Type B pancreatic cell (in vitro differentiated cells): ENCODE data around the gene BCLAF1. TPM values are rescaled to one million over a fixed set of nuclear protein-coding genes. Genes with fewer than 3 reads are reported as not detected.

Experiments
- DNase-seq: peaks from one replicate; pipeline ENCODE4 v3.0.0; 2021; ENCODE audit warnings: mixed read lengths; ENCODE audit not compliant: unreplicated experiment; ENCODE audit errors: extremely low spot score
- H3K27ac Mint-ChIP-seq: 2 replicates; pipeline ENCODE4 v1.8.0; 2021; ENCODE audit warnings: mild to moderate bottlenecking, mixed read lengths
- H3K27me3 Mint-ChIP-seq: 2 replicates; pipeline ENCODE4 v1.8.0; 2021; ENCODE audit warnings: mixed read lengths
- H3K36me3 Mint-ChIP-seq: 2 replicates; pipeline ENCODE4 v1.8.0; 2021; ENCODE audit warnings: mixed read lengths
- H3K4me1 Mint-ChIP-seq: one replicate; pipeline ENCODE4 v1.8.0; 2021; ENCODE audit warnings: mixed read lengths; ENCODE audit not compliant: unreplicated experiment
- H3K4me3 Mint-ChIP-seq: 2 replicates; pipeline ENCODE4 v1.8.0; 2021; ENCODE audit warnings: mild to moderate bottlenecking, mixed read lengths
- H3K9me3 Mint-ChIP-seq: 2 replicates; pipeline ENCODE4 v1.8.0; 2021; ENCODE audit warnings: mixed read lengths
- total RNA-seq: library from RNA; stranded (reverse); gene quantifications from 2 replicates; pipeline ENCODE4 v1.2.1, GENCODE V29; 2021; ENCODE audit warnings: low replicate concordance
- TF ChIP-seq, protein P1 (sequence below): fragments of 200-600 bp; sonication (generic); conservative IDR thresholded peaks from 2 replicates; pipeline ENCODE4 v1.5.0; 2021; ENCODE audit warnings: antibody characterized with exemption, mild to moderate bottlenecking

The BCLAF1 gene
- total RNA-seq, 1 donor from 2014 or later, result 190 TPM

DNA sequence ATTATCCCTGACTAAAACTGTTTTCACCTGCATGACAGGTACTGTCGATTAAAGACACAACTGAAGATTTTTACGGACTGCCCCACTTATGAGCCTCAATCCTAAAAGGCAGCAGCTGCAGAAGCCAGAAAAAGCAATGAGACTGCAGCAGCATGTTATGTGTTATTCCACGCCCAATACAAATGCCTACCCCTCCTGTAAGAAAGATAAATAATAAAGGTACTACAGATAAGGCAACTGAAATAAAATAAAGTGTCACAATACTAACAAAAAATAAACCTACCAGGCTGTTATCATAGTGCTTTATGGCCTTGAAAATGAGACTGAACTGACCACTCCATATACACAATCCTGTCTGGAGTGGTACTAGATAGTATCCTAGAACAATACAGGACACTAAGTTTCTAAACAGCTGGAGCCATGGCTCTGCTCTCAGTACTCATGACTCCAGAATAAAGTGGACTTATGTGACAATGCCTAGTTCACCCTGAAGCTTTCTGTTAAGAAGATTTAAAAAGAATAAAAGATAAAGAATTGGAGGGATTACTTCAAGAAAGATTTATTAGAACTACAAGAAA is 9.5 kb downstream of the BCLAF1 start:
- no peak overlapping the region for H3K27ac Mint-ChIP-seq
- no peaks in the 10 kb centered on the region for H3K9me3 Mint-ChIP-seq
- TF ChIP-seq, protein P1, sequence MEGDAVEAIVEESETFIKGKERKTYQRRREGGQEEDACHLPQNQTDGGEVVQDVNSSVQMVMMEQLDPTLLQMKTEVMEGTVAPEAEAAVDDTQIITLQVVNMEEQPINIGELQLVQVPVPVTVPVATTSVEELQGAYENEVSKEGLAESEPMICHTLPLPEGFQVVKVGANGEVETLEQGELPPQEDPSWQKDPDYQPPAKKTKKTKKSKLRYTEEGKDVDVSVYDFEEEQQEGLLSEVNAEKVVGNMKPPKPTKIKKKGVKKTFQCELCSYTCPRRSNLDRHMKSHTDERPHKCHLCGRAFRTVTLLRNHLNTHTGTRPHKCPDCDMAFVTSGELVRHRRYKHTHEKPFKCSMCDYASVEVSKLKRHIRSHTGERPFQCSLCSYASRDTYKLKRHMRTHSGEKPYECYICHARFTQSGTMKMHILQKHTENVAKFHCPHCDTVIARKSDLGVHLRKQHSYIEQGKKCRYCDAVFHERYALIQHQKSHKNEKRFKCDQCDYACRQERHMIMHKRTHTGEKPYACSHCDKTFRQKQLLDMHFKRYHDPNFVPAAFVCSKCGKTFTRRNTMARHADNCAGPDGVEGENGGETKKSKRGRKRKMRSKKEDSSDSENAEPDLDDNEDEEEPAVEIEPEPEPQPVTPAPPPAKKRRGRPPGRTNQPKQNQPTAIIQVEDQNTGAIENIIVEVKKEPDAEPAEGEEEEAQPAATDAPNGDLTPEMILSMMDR, result no peak
- H3K36me3 Mint-ChIP-seq, result peaks cover 38% of the 10 kb centered on the region
- DNase-seq, result no peak
- no peak overlapping the region for H3K4me3 Mint-ChIP-seq
- peaks cover 31% of the 10 kb centered on the region for H3K4me1 Mint-ChIP-seq
- no peaks in the 10 kb centered on the region for H3K27me3 Mint-ChIP-seq

DNA sequence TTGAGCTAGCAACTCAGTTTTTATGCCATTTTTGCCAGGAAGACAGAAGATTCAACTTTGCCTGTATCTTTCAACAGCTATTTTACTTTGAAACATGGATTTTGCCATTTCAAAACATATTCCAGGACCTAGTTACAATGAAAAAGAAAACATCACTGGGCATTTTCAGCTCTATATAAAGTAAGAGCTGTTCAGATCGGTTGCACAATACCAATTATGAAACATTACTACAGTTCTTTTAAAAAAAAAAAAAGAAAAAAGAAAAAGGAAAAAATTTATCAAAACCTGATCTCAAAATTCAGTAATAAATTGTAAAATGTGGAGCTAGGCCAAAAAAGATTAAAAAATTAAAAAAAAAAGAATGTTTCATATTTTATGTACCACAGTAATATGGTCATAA is 15.6 kb downstream of the BCLAF1 start:
- Mint-ChIP-seq H3K9me3 (no peaks in the 10 kb centered on the region), H3K36me3 (peaks cover 60% of the 10 kb centered on the region), H3K4me1 (no peaks in the 10 kb centered on the region), H3K4me3 (no peak overlapping the region), H3K27ac (no peak overlapping the region), H3K27me3 (no peaks in the 10 kb centered on the region)
- TF ChIP-seq, protein P1, result no peak
- no peak for DNase-seq

DNA sequence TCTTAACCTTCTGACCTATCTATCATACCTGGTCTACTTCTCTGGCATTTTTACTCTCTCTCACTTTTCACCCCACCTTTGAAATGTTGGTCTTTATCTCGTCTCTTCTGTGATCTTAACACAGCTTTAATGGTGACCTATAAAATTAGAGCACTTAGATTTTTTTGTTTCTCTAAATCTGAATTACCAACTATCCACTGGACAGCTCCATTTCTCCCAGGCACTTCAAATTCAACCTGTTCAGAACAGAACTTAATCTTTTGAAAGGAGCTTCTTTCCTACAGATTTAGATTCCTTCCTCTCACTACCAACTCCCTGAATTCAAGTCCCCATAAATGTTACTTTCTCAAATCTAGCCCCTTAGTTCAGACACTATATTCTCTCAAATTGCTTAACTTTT is 24.5 kb downstream of the BCLAF1 start:
- no peaks in the 10 kb centered on the region for H3K9me3 Mint-ChIP-seq
- TF ChIP-seq, protein P1, result no peak
- no peaks in the 10 kb centered on the region for H3K4me1 Mint-ChIP-seq
- peaks cover 45% of the 10 kb centered on the region for H3K36me3 Mint-ChIP-seq
- H3K27ac Mint-ChIP-seq, result no peak overlapping the region
- no peak overlapping the region for H3K4me3 Mint-ChIP-seq
- no peak for DNase-seq
- no peaks in the 10 kb centered on the region for H3K27me3 Mint-ChIP-seq

DNA sequence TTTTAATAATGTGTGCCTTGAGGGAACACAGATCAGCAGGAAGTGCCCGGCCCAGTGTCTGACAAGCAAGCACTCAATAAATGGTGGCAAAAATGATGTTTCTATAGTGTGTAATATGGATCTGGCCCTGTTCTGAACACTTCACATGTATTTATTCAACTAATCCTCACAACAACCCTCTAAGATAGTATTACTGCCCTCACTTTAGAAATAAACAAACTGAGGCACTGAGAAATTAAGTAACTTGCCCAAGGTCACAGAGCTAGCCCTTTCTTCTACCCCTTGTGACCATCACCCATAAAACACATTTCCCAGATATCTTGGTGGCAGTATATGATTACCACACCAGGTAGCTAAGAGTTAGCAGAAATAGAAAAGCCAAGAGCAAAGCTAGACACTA is 26.7 kb downstream of the BCLAF1 start:
- Mint-ChIP-seq H3K27me3 (no peaks in the 10 kb centered on the region), H3K9me3 (no peaks in the 10 kb centered on the region), H3K4me1 (no peaks in the 10 kb centered on the region), H3K27ac (no peak overlapping the region), H3K4me3 (no peak overlapping the region), H3K36me3 (peaks cover 33% of the 10 kb centered on the region)
- TF ChIP-seq, protein P1, result no peak
- DNase-seq, result no peak

DNA sequence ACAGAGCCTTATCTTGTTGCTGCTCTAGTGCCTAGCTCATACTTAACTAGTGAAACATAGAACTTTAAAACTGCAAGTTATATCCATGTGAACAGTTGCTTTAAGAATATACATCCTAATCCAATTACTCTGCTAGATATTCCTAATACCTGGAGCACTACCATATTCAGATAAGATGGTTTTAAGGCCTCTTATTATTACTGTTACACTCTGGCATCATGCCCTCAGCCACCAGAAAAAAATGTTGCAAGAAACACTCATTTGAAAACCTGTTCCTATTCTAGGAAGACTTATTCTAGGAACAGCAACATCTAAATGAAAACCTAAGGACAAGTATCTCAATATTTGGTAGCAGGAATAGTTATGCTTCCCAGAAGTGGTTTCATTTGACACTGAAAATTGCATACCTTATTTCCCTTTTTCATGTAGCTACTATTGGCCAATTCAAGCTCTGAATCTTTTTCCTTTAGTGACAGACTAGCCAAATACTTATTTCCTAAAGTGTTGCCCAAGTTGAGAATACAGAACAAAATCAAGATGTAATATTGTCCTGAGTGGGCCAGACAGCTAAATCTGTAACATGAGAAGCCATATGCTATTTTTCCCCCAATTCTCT is 34.7 kb downstream of the BCLAF1 start:
- peaks cover 21% of the 10 kb centered on the region for H3K4me1 Mint-ChIP-seq
- no peak overlapping the region for H3K27ac Mint-ChIP-seq
- no peak overlapping the region for H3K4me3 Mint-ChIP-seq
- no peaks in the 10 kb centered on the region for H3K27me3 Mint-ChIP-seq
- peaks cover 7% of the 10 kb centered on the region for H3K36me3 Mint-ChIP-seq
- no peaks in the 10 kb centered on the region for H3K9me3 Mint-ChIP-seq
- no peak for DNase-seq
- TF ChIP-seq, protein P1, result no peak
